Activated CD4-positive, alpha-beta T cell treated with anti-CD3 and anti-CD28 coated beads, Interleukin-2, amount 10 ng/mL, durations not matched to agents 24 days and 14 days (primary cell): ENCODE results near the gene STOM. TPM values are rescaled to one million over a fixed set of nuclear protein-coding genes. Genes with fewer than 3 reads are reported as not detected.

Experiments
- DNase-seq: peaks from one replicate; pipeline ENCODE4 v3.0.0; 2022
- H3K27ac Mint-ChIP-seq: one replicate; pipeline ENCODE4 v1.8.0; 2022; ENCODE audit warnings: mild to moderate bottlenecking, mixed read lengths
- H3K27me3 Mint-ChIP-seq: one replicate; pipeline ENCODE4 v1.8.0; 2022; ENCODE audit warnings: mixed read lengths
- H3K36me3 Mint-ChIP-seq: one replicate; pipeline ENCODE4 v1.8.0; 2022; ENCODE audit warnings: low read depth, mild to moderate bottlenecking, mixed read lengths
- H3K4me1 Mint-ChIP-seq: one replicate; pipeline ENCODE4 v1.8.0; 2021; ENCODE audit warnings: mixed read lengths
- H3K4me3 Mint-ChIP-seq: one replicate; pipeline ENCODE4 v1.8.0; 2022; ENCODE audit warnings: mild to moderate bottlenecking, moderate library complexity, mixed read lengths
- H3K9me3 Mint-ChIP-seq: one replicate; pipeline ENCODE4 v1.8.0; 2021; ENCODE audit warnings: mixed read lengths
- intact Hi-C: fragments of 100-400 bp; cut with micrococcal nuclease; formaldehyde crosslinking; loops from one replicate; pipeline ENCODE4 v1.15.1; 2023
- total RNA-seq: library from RNA; stranded (reverse); gene quantifications from 2 replicates; pipeline ENCODE4 v1.2.3, GENCODE V29; 2022

Gene STOM
- total RNA-seq, 1 donor from 2014 or later: 50.3 TPM

DNA sequence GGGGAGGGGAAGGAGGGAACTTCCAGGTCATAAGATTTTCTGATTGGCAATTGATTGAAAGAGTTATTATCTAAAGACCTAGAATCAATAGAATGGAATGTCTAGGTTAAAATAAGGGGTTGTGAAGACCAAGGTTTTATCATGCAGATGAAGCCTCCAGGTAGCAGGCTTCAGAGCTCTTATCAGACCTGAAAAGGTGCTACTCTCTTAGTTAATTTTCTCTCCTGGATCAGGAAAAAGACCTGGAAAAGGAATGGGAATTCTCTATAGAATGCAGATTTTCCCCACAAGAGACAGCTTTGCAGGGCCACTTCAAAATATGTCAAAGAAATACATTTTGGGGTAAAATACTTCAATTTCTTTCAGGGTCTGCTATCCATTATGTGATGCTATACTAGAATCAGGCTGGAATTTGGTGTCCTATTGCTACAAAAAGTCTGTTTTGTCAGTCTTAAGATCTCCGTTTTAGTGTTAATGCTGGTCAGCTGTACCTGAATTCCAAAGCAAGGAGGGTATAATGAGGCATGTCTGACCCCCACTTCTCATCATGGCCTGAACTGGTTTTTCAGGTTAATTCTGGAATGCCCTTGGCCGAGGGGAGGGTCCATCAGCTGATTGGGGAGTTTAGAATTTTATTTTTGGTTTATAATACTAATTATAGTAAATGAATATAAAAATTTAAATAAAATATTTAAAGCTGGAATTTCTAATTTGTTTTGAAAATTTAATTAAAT lies 16.6 kb upstream of the STOM start:
- Mint-ChIP-seq H3K4me1 (peaks cover 2% of the 10 kb centered on the region), H3K4me3 (no peak overlapping the region), H3K36me3 (no peaks in the 10 kb centered on the region), H3K9me3 (no peaks in the 10 kb centered on the region), H3K27me3 (peaks cover 16% of the 10 kb centered on the region), H3K27ac (no peak overlapping the region)
- intact Hi-C loops: no loop called here
- no peak for DNase-seq

DNA sequence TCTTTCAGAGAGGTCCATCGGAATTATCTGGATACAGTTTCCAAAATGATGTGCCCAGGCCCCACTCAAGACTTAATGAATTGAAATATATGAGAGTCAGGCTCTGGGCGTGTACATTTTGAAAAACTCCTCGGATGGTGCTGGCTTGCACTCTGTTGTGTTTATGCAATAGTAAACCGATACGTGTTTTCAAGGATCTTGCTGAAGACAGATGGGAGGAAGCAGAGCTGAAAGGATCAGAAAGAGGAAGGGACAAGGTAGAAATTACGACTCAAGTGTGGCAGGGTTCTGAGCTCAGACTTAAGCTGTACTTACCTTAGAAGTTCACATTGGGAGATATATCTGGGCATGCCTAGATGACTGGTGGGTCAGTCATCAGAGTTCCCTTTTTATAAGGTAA lies 13.7 kb upstream of the STOM start:
- H3K4me1 Mint-ChIP-seq: peaks cover 2% of the 10 kb centered on the region
- intact Hi-C loops: no loop called here
- peaks cover 22% of the 10 kb centered on the region for H3K27me3 Mint-ChIP-seq
- H3K4me3 Mint-ChIP-seq: no peak overlapping the region
- no peak for DNase-seq
- H3K36me3 Mint-ChIP-seq: no peaks in the 10 kb centered on the region
- no peak overlapping the region for H3K27ac Mint-ChIP-seq
- no peaks in the 10 kb centered on the region for H3K9me3 Mint-ChIP-seq

DNA sequence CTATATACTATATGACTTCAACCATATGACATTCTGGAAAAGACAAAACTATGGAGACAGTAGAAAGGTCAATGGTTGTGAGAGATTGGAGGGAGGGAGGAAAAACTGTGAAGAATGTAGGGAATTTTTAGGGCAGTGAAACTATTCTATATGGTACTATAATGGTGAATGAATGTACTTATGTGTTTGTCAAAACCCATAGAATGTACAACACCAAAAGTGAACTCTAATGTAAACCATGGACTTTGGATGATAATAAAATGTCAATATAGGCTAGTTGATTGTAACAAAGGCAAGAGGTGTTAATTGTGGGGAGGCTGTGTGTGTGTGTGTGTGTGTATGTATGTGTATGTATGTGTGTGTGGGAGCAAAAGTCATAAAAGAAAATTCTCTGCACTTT lies 10.8 kb upstream of the STOM start:
- H3K4me1 Mint-ChIP-seq: no peaks in the 10 kb centered on the region
- H3K27ac Mint-ChIP-seq: no peak overlapping the region
- H3K36me3 Mint-ChIP-seq: no peaks in the 10 kb centered on the region
- no peaks in the 10 kb centered on the region for H3K9me3 Mint-ChIP-seq
- no peak for DNase-seq
- no peak overlapping the region for H3K4me3 Mint-ChIP-seq
- intact Hi-C loops: no loop called here
- H3K27me3 Mint-ChIP-seq: peaks cover 14% of the 10 kb centered on the region

DNA sequence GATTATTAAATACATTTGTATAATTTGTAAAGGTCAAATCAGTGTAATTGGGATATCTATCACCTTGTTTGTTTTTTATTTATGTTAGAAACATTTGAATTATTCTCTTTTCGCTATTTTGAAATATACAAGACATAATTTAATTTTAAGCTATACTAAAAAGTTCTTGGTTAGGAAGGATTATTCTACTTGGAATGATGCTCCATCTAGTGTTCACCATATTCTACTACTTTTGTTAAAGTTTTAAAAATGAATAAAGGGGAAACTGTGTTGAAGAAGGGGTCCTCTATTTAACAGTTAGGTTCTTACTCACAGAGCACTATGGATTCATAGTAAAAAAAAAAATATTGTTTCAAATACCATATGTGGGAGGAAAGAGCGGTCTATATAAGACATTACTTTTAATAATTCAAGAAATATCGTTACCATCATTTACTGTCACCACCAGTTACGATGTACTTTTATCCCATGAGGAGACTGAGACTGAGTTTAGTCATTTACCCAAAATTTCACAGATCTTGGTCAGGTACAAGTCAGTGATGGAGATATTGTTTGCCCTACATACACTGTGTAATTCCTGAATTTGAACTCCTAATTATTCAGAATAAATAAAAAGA lies 6.3 kb upstream of the STOM start:
- intact Hi-C loops: loop anchor here (1.0 kb wide), 1 partner anchor 56 kb away; no protein-coding TSS in a partner anchor
- H3K4me3 Mint-ChIP-seq: no peak overlapping the region
- no peak for DNase-seq
- H3K4me1 Mint-ChIP-seq: peaks cover 11% of the 10 kb centered on the region
- H3K36me3 Mint-ChIP-seq: no peaks in the 10 kb centered on the region
- peaks cover 6% of the 10 kb centered on the region for H3K27me3 Mint-ChIP-seq
- no peak overlapping the region for H3K27ac Mint-ChIP-seq
- H3K9me3 Mint-ChIP-seq: no peaks in the 10 kb centered on the region

DNA sequence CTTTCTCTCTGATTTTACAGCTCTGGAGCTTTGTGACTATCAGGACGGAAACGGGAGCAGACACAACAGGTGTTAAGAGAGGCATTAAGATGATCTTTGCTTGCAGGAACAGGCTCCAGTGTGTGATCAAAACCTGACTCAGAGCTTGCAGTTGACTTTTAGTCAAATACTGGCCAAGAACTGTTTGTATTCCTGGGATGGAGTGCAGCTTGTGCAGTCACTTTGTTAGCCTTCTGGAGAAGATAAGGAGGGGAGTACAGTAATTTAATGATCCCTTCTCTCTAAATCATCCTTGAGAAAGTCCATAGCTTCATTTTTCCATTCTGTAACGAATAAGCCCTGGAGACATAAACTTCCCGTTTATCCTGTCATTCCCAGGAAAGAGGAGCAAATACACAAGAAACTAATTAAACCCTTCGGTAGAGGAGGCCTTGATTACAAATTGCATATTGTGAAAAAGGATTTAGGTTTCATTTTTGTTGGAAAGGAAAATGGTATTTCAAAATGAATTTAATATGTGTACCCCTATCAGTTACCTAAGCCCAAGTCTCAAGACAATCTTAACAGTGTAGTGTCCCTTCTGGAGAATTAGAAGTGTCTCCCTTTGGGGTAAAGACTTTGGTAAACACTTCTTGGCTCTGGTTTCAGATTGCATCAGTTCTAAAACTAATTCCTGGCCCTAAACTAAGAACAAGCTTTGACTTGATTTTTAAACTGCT lies 3.1 kb upstream of the STOM start:
- intact Hi-C loops: no loop called here

DNA sequence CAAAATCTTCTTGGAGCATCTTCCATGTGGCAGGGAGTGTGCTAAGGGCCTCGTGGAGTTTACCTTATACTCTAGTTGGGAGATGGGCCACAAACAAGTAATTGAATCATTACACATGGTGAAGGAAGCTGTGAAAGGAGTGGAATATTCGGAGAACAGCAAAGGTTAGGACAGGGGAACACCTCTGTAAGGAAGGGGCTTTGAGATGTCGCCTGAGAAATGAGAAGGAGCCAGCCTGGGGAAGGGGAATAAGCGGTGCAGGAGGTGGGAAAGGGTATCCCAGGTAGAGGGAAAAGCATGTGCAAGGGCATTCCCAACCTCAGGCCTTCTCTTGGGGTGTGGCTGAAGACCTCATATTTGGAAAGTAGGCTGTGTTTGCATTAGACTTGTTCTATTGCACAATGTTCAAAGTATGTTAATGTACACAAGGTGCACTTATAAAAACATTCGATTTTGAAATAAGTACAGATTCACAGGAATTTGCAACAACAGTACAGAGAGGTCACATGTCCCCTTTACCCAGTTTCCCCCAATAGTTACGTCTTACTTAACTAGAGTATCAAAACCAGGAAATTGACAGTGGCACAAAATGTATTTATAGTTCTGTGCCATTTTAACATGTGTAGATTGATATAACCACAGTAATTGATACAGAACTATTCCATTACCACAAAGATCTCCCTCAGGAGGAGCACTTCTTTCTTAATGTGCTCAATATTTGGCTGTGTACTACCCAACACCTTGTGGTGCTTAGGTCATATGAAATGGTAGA lies 2.4 kb upstream of the STOM start:
- Mint-ChIP-seq H3K9me3 (no peaks in the 10 kb centered on the region), H3K36me3 (peaks cover 10% of the 10 kb centered on the region), H3K4me1 (peaks cover 33% of the 10 kb centered on the region), H3K4me3 (no peak overlapping the region), H3K27me3 (no peaks in the 10 kb centered on the region), H3K27ac (no peak overlapping the region)
- DNase-seq: no peak
- intact Hi-C loops: no loop called here

More for the DNA sequence above, 3.1 kb upstream of the STOM start:
- Mint-ChIP-seq H3K4me3 (no peak overlapping the region), H3K36me3 (peaks cover 5% of the 10 kb centered on the region), H3K27me3 (no peaks in the 10 kb centered on the region), H3K4me1 (peaks cover 26% of the 10 kb centered on the region), H3K27ac (no peak overlapping the region), H3K9me3 (no peaks in the 10 kb centered on the region)
- no peak for DNase-seq

DNA sequence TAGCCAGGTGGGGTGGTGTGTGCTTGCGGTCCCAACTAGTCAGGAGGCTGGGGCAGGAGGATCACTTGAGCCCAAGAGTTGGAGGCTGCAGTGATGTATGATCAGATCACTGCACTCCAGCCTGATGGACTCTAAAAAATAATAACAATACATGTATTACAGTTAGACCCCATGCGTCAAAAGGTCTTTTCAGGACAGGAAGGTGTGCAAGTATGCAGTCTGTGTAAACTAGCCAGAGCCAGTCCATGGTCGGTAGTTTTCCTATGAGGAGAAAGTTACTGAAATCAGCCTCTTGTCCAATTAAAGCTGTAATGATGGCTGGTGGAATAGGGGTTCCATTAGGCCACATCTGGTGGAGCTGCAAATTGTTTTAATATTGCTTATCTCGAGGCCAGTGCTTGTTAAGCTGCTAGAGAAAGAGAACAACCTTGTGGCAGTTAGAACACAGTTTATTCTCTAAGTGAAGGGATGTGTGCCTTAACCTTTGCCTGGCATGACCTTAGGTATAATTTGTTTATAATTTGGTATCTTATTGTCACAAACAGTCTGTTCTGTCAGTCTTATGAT lies 1.5 kb upstream of the STOM start:
- peak overlapping the region; percentile 49 for H3K4me3 Mint-ChIP-seq
- H3K36me3 Mint-ChIP-seq: peaks cover 14% of the 10 kb centered on the region

DNA sequence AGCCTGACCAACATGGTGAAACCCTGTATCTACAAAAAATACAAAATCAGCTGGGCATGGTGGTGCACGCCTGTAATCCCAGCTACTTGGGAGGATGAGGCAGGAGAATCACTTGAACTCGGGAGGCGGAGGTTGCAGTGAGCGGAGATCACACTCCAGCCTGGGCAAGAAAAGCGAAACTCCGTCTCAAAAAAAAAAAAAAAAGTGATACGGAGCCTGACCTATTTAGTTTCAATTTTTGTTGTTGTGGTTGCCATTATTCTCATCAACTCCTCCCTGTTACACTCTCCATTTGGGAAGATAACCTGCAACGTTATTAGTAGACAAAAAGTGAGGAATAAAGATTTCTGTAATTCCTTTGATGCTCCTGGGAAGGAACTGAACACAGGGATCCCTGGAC lies 1.3 kb downstream of the STOM start:
- peak overlapping the region; percentile 66 for H3K27ac Mint-ChIP-seq

More for the DNA sequence above, 1.5 kb upstream of the STOM start:
- Mint-ChIP-seq H3K4me1 (peaks cover 38% of the 10 kb centered on the region), H3K27me3 (no peaks in the 10 kb centered on the region), H3K9me3 (no peaks in the 10 kb centered on the region), H3K27ac (peak overlapping the region; percentile 67)
- DNase-seq: no peak
- intact Hi-C loops: no loop called here

DNA sequence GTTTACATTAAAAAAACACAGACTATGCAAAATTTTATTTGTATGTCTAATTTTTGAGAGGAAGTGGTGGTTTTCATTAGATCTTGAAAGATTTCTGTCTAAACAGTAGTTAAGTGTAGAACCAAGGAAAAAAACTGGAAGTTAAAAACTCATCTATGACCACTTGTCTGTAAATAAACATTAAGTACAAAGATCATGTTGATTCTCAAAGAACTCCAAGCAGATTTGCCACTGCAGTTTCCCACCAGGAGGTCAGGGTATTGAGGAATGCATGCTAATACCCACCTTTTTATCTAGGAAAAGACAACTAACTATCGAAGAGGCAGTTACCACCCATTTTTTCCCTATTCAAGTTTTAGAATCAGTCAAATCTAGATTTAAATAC lies 1.9 kb downstream of the STOM start:
- peaks cover 47% of the 10 kb centered on the region for H3K4me1 Mint-ChIP-seq

More for the DNA sequence above, 1.3 kb downstream of the STOM start:
- H3K4me1 Mint-ChIP-seq: peaks cover 47% of the 10 kb centered on the region
- H3K27me3 Mint-ChIP-seq: no peaks in the 10 kb centered on the region
- peaks cover 24% of the 10 kb centered on the region for H3K36me3 Mint-ChIP-seq
- intact Hi-C loops: no loop called here
- peak; percentile 63 for DNase-seq
- H3K4me3 Mint-ChIP-seq: peak overlapping the region; percentile 84
- H3K9me3 Mint-ChIP-seq: no peaks in the 10 kb centered on the region

DNA sequence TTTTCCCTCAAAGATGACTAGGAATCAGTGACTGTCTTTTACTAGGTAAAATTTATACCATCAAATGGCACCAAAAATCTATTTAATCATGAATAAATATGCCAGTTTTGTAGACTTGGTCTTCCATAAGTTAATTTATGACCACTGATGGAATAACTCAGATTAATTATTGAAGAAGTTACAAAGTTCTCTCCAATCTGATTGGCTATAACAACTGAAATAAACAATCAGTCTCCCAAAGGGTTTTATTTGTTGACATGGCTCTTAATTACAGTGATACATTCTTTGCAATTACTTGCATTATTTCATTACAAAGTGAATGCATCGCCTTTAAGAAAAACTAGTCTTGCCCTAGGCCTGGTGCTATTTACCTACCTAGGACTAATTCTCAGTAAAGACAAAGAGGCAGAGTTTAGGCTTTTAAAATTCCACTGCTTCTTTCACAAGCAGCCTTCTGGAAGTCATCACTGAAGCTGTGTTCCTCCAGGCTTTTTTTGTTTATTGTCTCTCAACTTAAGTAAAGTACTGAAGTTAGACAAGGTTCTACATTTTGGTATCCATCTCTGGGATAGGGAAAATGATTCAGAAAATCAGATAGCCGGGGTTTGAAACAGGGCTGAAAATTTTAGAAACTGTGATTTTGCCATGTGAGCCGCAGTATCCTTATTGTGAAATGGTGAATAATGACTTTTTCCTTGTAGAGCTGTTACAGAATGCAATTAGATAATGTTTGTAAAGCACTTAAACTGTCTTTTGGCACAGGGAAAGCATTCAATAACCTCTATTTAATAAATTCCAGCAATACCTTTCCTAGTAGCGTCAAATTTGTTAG lies 2.5 kb downstream of the STOM start:
- no peaks in the 10 kb centered on the region for H3K27me3 Mint-ChIP-seq
- peaks cover 24% of the 10 kb centered on the region for H3K36me3 Mint-ChIP-seq
- no peak for DNase-seq
- peaks cover 46% of the 10 kb centered on the region for H3K4me1 Mint-ChIP-seq
- no peak overlapping the region for H3K27ac Mint-ChIP-seq
- H3K9me3 Mint-ChIP-seq: no peaks in the 10 kb centered on the region
- H3K4me3 Mint-ChIP-seq: peak overlapping the region; percentile 84
- intact Hi-C loops: loop anchor here (1.0 kb wide), 1 partner anchor 8 kb away; no protein-coding TSS in a partner anchor

More for the DNA sequence above, 1.9 kb downstream of the STOM start:
- Mint-ChIP-seq H3K4me3 (peak overlapping the region; percentile 84), H3K9me3 (no peaks in the 10 kb centered on the region), H3K27ac (no peak overlapping the region), H3K36me3 (peaks cover 24% of the 10 kb centered on the region), H3K27me3 (no peaks in the 10 kb centered on the region)
- intact Hi-C loops: no loop called here
- DNase-seq: no peak

DNA sequence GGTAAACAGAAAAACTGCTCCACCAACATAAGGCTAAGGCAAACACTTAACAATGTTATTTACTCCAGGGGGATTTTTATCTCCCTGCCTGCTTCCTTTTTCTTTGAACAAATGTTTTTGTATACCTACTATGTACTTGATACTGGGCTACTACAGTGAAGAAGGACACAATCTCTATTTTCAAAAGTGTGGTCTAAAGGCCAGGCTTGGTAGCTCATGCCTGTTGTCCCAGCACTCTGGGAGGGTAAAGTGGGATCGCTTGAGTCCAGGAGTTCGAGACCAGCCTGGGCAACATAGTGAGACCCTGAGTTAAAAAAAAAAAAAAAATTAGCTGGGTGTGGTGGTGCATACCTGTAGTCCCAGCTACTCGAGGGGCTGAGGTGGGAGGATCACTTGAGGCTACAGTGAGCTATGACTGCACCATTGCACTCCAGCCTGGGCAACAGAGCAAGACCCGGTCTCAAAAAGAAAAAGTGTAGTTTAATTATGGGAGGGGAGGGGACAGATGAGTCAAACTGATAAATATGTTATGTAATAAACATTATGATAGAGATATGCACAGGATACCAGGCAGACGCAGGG lies 3.3 kb downstream of the STOM start:
- H3K27me3 Mint-ChIP-seq: no peaks in the 10 kb centered on the region
- intact Hi-C loops: loop anchor here (1.0 kb wide), 1 partner anchor 7 kb away; no protein-coding TSS in a partner anchor
- peaks cover 45% of the 10 kb centered on the region for H3K4me1 Mint-ChIP-seq
- H3K4me3 Mint-ChIP-seq: no peak overlapping the region
- H3K27ac Mint-ChIP-seq: no peak overlapping the region
- H3K36me3 Mint-ChIP-seq: peaks cover 24% of the 10 kb centered on the region
- no peak for DNase-seq
- no peaks in the 10 kb centered on the region for H3K9me3 Mint-ChIP-seq

DNA sequence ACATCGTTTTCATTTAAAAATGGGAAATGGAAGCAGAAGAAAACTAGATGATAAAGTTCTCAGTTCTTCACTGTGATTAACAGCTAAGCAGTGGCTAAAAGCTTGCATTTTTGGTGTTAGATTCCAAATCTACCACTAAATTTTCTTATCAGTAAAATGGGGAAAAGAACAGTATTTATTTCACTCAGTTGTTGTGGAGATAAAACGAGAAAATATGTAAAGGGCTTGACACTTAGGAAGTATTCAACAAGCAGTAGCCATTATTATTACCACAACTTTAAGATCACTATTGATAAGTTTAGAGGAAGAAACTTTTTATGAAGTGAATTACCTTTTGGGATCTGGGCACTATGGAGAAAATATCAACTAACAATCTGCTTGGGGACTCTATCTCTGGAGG lies 4.5 kb downstream of the STOM start:
- H3K9me3 Mint-ChIP-seq: no peaks in the 10 kb centered on the region
- H3K4me1 Mint-ChIP-seq: peaks cover 40% of the 10 kb centered on the region
- no peak overlapping the region for H3K4me3 Mint-ChIP-seq
- H3K27me3 Mint-ChIP-seq: no peaks in the 10 kb centered on the region
- intact Hi-C loops: no loop called here
- peaks cover 23% of the 10 kb centered on the region for H3K36me3 Mint-ChIP-seq
- no peak for DNase-seq
- H3K27ac Mint-ChIP-seq: no peak overlapping the region
